Muscle layer of colon (tissue), 2 donors: ENCODE data around the gene GPI.
"Not testable (repeated sequence)": the region's sequence is repeated elsewhere in the genome, so short reads cannot be mapped to it uniquely, and the experiment has no call there.

Source experiments
- H3K27ac ChIP-seq: one replicate; pipeline ENCODE4 v1.7.0; 2013; ENCODE audit warnings: low read depth, mild to moderate bottlenecking, low read length, moderate library complexity
- H3K27me3 ChIP-seq, 2 donors: one replicate each; pipeline ENCODE4 v1.7.0; 2013; ENCODE audit warnings: low read length in 2 of 2, mild to moderate bottlenecking in 2 of 2; ENCODE audit not compliant: insufficient read depth in 2 of 2, control insufficient read depth in 1 of 2
- H3K36me3 ChIP-seq: one replicate; pipeline ENCODE4 v1.7.0; 2013; ENCODE audit warnings: mild to moderate bottlenecking, low read length; ENCODE audit not compliant: insufficient read depth
- H3K4me1 ChIP-seq: one replicate; pipeline ENCODE4 v1.7.0; 2013; ENCODE audit warnings: mild to moderate bottlenecking, low read length; ENCODE audit not compliant: insufficient read depth
- H3K4me3 ChIP-seq, 2 donors: one replicate each; pipeline ENCODE4 v1.7.0; 2013; ENCODE audit warnings: low read length in 2 of 2, low read depth in 1 of 2, mild to moderate bottlenecking in 1 of 2, moderate library complexity in 1 of 2
- H3K9ac ChIP-seq: one replicate; pipeline ENCODE4 v1.7.0; 2013; ENCODE audit warnings: low read length
- H3K9me3 ChIP-seq: one replicate; pipeline ENCODE4 v1.7.0; 2013; ENCODE audit warnings: mild to moderate bottlenecking, low read length
- donor health status: abdominal sarcoma.
- donor health status: Adenocarcinoma of cecum.

Gene GPI

DNA sequence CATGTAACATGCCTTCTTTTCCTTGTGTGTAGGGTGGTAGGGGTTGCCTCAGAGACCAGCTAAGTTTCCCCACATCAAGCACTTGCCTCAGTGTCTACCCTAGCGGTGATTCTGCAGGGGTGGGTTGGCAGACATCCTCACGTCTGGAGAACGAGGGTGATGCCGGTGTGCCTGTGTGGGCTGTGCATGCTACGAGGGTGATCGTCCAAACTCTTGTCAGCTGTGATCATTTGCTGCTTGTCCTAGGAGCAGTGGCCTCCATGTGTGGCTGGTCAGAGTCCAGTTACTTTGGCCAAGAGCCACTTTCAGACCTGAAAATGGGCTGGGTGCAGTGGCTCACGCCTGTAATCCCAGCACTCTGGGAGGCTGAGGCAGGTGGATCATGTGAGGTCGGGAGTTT, 5.1 kb downstream of the GPI start:
- Histone ChIP-seq H3K36me3 (peaks cover 59% of the 10 kb centered on the region), H3K27me3 (no peaks in the 10 kb centered on the region), H3K4me1 (peaks cover 23% of the 10 kb centered on the region), H3K9me3 (no peaks in the 10 kb centered on the region), H3K9ac (no peak overlapping the region), H3K4me3 (no peak overlapping the region), H3K27ac (no peak overlapping the region)

GRCh38 chr19:34370983-34371382, 6.0 kb downstream of the GPI start:
- peaks cover 68% of the 10 kb centered on the region for H3K36me3 ChIP-seq

GRCh38 chr19:34373601-34374288, 8.7 kb downstream of the GPI start:
- H3K27me3 ChIP-seq: no peaks in the 10 kb centered on the region
- H3K27ac ChIP-seq: no peak overlapping the region
- no peak overlapping the region for H3K9ac ChIP-seq
- no peaks in the 10 kb centered on the region for H3K9me3 ChIP-seq
- no peak overlapping the region for H3K4me3 ChIP-seq
- H3K4me1 ChIP-seq: no peaks in the 10 kb centered on the region
- peaks cover 65% of the 10 kb centered on the region for H3K36me3 ChIP-seq

More at GRCh38 chr19:34370983-34371382, 6.0 kb downstream of the GPI start:
- no peak overlapping the region for H3K4me3 ChIP-seq
- no peaks in the 10 kb centered on the region for H3K27me3 ChIP-seq
- H3K9me3 ChIP-seq: no peaks in the 10 kb centered on the region
- no peak overlapping the region for H3K27ac ChIP-seq
- peaks cover 22% of the 10 kb centered on the region for H3K4me1 ChIP-seq
- H3K9ac ChIP-seq: no peak overlapping the region

DNA sequence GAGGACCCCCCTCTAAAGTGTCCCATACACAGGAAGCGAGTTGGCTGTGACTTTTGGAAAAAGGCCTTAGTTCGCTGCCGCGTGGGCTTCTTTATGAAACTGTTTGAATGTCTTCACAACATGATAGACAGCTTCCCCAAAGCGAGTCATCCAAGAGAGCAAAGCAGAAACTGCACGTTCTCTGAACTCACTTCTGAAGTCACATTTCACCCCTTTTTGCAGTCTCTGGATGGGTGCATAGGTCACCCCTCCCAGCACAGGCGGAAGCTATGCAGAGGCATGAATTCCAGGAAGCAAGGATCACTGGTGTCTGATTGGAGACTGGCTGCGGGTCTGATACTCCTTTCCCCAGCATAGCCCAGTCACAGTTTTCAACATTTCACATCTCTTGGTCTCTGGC, 10.6 kb downstream of the GPI start:
- no peak overlapping the region for H3K9ac ChIP-seq
- no peaks in the 10 kb centered on the region for H3K27me3 ChIP-seq
- H3K4me1 ChIP-seq: no peaks in the 10 kb centered on the region
- H3K27ac ChIP-seq: no peak overlapping the region
- no peaks in the 10 kb centered on the region for H3K9me3 ChIP-seq
- H3K36me3 ChIP-seq: peaks cover 64% of the 10 kb centered on the region
- H3K4me3 ChIP-seq: no peak overlapping the region

DNA sequence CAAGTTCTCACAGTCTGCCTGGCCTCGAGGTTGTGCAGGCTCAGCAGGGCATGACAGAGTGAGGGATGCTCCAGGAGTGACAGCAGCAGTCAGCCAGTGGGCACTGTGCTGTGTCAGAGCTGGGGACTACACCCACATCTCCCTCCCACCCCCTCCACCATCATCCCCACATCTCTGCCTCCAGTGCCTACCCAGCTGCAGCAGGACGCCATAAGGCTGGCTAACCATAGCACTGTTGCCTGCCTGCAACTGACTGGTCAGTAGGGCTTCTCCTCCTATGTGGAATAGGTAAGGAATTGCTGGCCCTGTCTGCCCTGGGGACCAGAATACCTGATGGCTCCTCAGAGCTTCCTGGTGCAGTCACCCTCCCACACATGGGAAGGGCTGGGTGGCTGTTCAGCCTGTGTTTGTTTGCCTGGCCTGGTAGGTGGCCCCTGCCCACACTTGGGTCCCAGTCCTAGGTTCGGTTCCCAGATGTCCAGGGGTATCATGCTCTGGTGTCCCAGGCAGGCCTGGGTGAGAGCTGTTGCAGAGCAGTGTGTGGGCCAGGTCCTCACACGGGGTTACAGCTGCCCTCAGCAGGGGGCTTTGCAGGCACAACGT, 15.7 kb downstream of the GPI start:
- no peak overlapping the region for H3K9ac ChIP-seq
- H3K27ac ChIP-seq: no peak overlapping the region
- H3K4me3 ChIP-seq: no peak overlapping the region
- H3K9me3 ChIP-seq: no peaks in the 10 kb centered on the region
- no peaks in the 10 kb centered on the region for H3K4me1 ChIP-seq
- no peaks in the 10 kb centered on the region for H3K27me3 ChIP-seq
- peaks cover 82% of the 10 kb centered on the region for H3K36me3 ChIP-seq

GRCh38 chr19:34381399-34382251, 16.6 kb downstream of the GPI start:
- no peak overlapping the region for H3K9ac ChIP-seq
- peaks cover 82% of the 10 kb centered on the region for H3K36me3 ChIP-seq
- H3K27ac ChIP-seq: no peak overlapping the region
- H3K4me3 ChIP-seq: no peak overlapping the region
- no peaks in the 10 kb centered on the region for H3K9me3 ChIP-seq
- no peaks in the 10 kb centered on the region for H3K4me1 ChIP-seq
- no peaks in the 10 kb centered on the region for H3K27me3 ChIP-seq

GRCh38 chr19:34382471-34382870, 17.5 kb downstream of the GPI start:
- Histone ChIP-seq H3K9me3 (no peaks in the 10 kb centered on the region), H3K27ac (no peak overlapping the region), H3K9ac (no peak overlapping the region), H3K4me3 (no peak overlapping the region), H3K27me3 (no peaks in the 10 kb centered on the region), H3K36me3 (peaks cover 88% of the 10 kb centered on the region), H3K4me1 (no peaks in the 10 kb centered on the region)

DNA sequence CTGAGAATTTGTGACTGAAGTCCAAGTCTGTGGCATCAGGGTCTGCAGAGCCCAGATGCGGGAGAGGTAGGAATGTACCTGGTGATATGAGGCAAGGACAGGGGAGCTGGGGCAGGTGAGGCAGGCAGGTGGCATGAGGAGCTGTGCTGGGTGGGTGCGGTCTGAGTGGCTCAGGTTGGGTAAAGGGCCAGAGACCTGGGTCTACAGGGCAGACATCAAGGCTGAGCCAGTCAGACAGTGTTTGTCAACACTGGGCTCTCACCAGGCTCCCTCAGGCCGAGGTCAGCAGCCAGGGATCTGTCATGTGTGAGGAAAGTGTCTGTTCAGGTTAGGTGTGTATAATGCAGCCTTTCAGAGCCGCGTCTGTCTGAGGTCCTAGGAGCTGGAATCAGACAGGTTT, 18.6 kb downstream of the GPI start:
- H3K9me3 ChIP-seq: no peaks in the 10 kb centered on the region
- H3K27ac ChIP-seq: no peak overlapping the region
- H3K27me3 ChIP-seq: no peaks in the 10 kb centered on the region
- no peak overlapping the region for H3K9ac ChIP-seq
- H3K4me1 ChIP-seq: no peaks in the 10 kb centered on the region
- no peak overlapping the region for H3K4me3 ChIP-seq
- peaks cover 86% of the 10 kb centered on the region for H3K36me3 ChIP-seq

DNA sequence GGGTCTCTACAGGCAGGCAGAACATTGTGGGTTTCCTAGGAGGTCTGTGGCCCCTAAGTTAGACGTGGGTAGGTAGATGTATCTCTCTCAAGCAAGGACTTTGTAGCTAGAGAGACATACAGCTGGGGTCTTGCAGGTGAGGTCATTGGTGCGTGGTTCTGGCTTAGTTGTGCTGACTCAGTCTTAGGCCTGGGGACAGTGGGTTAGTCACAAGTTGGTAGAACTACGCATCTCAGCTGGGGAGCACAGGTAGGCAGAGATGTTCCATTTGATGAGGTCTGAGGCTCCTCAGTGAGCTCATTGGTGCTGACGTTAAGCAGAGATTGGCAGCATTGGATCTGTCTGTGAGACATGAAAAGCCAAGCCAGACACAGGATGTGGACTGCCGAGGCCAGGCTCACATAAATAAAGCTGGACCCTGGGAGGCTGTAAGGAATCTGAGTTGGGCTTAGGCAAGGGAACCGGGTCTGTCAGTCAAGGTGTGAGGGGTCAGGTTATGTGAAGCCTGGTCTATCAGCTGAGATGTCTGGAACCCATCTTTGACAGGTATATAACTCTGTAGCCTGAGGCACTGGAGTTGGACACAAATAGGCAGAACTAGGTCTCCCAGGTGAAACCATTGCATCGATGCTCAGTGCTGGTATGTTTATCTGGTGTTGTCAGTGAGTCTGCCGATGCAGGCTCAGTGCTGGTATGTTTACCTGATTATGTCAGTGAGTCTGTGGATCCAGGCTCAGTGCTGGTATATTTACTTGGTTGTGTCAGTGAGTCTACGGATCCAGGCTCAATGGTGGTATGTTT, 21.8 kb downstream of the GPI start:
- H3K4me3 ChIP-seq: no peak overlapping the region
- H3K9me3 ChIP-seq: no peaks in the 10 kb centered on the region
- H3K27me3 ChIP-seq: no peaks in the 10 kb centered on the region
- H3K4me1 ChIP-seq: no peaks in the 10 kb centered on the region
- H3K36me3 ChIP-seq: peaks cover 84% of the 10 kb centered on the region
- H3K27ac ChIP-seq: no peak overlapping the region
- H3K9ac ChIP-seq: no peak overlapping the region

GRCh38 chr19:34387446-34387810, 22.4 kb downstream of the GPI start:
- Histone ChIP-seq H3K36me3 (peaks cover 84% of the 10 kb centered on the region), H3K27ac (no peak overlapping the region)

GRCh38 chr19:34388745-34389144, 23.7 kb downstream of the GPI start:
- not testable (repeated sequence) for H3K9ac ChIP-seq, H3K27me3 ChIP-seq, H3K27ac ChIP-seq, H3K4me1 ChIP-seq, H3K9me3 ChIP-seq, H3K4me3 ChIP-seq
- H3K36me3 ChIP-seq: peaks cover 80% of the 10 kb centered on the region

More at GRCh38 chr19:34387446-34387810, 22.4 kb downstream of the GPI start:
- Histone ChIP-seq H3K9ac (no peak overlapping the region), H3K4me1 (no peaks in the 10 kb centered on the region), H3K27me3 (no peaks in the 10 kb centered on the region), H3K9me3 (no peaks in the 10 kb centered on the region), H3K4me3 (no peak overlapping the region)
